COLO668 (cell line): ENCODE data around the gene SOCS6.
A peak's percentile ranks its signal among the peaks of the same experiment; 100 is the strongest.

Source experiments
- DNase-seq: peaks from one replicate; lab custom pipeline; 2025; ENCODE audit not compliant: unreplicated experiment; lab: John Stamatoyannopoulos, UW

SOCS6 gene

DNA sequence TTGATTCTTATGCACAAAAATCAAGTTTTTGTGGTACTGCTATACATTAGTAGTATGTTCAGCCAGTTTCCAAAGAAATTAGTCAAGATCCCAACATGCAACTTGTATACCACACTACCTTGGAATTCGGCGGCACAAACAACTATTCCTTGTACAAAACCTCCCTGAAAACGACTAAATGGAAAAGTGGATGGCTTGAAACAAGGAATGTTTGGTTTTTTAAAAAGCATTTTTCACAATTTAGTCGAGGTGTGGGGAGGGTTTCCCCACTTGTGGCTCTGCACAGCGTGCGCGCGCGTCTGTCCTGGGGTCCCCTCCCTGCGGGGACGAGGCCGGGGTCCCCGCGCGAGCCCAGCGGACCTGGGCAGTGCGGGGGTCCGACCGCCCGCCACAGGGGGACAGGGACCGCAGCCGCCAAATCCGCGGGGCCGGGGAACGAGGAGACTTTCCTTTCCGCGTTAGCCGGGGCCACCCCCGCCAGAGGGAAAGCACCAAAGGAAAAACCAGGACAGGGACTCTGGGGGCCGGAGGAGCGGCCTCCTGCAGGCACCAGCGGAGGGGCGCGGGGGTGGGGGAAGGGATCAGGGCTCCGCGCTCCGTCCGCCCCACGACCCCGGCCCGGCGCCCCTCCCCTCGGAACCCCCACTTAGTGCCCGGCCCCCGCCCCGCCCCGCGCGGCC is 534 bp upstream of the SOCS6 start:
- DNase-seq: peak; percentile 71

DNA sequence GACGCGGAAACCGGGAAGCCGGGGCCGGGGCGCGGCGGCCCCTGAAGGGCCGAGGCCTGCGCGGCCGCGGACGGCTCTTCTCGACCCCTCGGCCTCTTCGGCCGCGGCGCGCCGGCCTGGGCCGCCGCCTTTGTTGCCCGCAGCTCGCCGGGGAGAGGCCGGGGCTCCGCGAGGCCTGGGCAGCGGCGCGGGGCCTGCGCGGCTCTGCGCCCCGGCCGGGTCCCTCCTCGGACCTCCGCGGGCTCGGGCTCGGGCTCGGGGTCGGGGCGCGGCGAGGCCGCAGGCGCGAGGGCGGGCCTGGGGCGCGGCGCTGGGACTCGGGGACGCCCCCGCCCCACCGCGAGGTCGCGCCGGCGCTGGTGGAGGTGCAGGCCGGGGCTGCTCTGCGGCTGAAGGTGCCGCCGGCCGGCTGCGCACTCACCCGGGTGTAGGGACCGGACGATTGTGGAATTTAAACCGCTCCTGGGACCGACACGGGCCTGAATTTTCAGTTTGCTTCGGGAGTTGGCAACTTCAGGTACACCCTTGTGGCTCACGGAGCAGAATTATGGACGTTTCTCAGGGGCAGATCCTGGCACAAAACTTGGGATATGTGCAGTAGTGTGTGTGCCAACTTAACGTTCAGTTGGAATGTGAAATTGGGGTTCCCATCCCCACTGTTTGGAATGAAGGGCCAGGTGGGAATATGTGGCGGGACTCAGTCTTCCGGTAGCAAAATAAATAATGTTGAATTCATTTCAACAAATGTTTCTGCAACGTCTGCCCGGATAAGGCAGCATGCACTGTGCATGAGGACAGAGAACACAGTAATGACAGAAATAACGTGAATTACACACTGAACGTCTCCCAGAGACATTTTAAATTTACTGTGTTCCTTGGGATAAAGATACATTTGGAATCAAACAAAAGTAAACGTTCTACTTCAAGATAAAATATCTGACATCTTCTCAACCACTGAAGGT is 787 bp downstream of the SOCS6 start:
- peak; percentile 80 for DNase-seq

DNA sequence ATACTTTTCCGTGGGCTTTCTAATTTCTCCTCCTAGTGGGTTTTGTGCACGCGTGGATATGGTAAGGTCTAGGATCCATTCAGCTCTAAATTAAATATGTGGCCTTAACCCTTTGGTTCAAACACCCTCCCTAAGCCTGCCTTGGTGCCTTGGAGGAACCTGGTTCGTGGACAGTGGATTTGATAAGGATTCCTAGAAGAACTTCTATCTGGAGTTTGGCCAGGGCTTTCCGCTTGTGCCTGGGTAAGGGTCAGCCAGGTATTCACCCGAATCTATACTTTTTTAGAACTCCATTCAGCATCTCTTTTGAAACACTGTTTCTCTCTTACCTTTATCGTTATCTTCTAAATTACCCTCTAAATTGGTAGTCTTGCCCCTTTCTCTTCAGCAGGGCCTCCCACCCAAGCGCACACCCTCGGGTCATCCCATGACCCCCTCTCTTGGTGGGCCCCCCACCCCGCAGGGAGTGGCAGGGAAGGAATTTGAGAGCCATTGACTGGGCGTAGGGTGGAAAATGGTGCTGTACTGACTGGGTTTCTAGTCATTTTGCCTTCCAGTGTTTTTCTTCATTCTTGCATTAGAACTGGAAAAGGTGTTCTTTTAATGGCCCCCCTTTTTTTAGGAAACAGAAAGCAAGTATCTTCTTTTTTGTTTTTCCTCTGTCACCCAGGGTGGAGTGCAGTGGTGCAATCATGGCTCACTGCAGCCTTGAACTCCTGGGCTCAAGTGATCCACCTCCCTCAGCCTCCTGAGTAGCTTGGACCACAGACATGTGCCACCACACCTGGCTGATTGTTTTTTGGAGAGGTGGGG is 1.8 kb downstream of the SOCS6 start:
- no peak for DNase-seq

DNA sequence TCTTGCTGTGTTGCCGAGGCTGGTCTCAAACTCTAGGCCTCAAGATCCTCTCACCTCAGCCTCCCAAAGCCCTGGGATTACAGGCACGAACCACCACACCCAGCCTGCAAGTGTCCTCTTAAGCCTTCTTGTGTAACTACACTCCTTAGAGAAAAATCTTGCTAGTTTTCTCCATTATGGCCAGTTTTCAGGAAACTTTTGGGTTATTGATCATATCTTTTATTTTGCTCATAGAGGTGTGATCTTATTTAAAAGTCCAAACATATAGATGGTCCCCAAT is 2.4 kb downstream of the SOCS6 start:
- no peak for DNase-seq

- no peak for DNase-seq
These were observed 3.8 kb downstream of the SOCS6 start for GRCh38 chr18:70292628-70293027.

DNA sequence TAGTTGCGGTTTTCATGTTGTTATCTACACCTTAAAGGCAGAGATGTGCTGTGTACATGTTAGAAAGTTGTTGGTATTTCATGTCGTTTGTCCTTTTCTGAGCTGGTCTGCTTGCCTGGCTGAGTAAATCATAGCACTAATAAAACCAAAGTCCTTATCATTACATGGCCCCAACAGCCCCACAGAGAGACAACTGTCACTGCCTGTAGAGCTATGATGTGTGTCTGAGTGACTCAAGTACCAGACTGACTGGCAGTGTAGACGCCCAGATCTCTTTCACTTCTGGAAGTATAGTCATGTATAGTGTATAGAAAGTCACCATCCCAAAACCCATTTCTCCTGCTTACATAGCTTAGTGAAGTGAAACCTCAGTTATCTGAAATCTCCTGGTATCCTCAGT is 4.3 kb downstream of the SOCS6 start:
- DNase-seq: no peak

DNA sequence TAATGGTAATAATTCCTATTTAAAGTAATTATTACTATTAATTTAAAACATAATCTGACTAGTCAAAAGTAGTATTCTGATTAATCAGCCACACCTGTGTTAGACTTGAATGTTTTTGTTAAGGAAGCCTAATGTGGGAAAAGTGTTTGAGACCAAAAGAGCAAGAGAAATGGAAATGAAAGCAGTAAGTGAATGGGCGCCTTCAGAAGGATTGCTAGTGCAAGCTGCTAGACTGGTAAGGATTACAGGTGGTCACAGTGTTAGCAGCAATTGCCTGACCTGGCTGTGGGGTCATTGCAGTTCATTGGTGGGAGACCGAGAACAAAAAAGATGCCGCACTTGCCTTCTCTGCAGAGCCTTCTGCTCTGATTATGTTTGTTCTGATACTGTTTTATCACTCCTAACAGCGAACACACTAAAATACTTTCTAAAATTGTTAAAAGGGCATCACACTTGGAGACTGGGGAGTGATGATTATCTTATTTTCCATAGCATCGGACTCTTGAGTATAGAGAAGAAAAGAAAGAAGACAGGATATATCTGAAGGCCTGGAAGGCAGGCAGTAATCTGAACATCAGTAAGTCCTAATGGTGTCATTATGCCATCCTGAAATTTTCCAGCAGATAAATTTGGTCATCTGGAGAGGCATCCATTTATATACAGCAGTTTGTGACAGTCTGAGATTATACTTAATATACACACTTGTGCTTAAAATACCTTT is 5.8 kb downstream of the SOCS6 start:
- no peak for DNase-seq

- no peak for DNase-seq
These were observed 6.6 kb downstream of the SOCS6 start for GRCh38 chr18:70295192-70296188.

DNA sequence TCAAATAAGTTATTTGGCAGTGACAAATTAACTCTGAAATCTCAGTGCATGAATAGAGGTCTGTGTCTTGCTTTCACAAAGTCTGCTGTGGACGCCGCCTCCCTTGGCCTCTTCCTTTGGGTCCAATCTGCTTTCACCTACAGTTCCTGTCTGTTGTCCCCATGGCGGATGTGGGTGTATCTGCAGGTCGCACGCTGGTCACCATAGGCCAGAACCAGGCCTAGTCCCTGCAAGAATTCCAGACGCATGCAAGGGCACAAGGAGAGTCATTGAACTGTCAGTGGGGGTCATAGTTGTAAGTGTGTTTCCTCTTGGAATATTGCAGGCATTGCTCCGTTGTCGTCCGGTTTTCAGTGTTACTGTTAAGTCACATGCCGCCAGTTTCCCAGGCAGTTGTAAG is 7.4 kb downstream of the SOCS6 start:
- no peak for DNase-seq

DNA sequence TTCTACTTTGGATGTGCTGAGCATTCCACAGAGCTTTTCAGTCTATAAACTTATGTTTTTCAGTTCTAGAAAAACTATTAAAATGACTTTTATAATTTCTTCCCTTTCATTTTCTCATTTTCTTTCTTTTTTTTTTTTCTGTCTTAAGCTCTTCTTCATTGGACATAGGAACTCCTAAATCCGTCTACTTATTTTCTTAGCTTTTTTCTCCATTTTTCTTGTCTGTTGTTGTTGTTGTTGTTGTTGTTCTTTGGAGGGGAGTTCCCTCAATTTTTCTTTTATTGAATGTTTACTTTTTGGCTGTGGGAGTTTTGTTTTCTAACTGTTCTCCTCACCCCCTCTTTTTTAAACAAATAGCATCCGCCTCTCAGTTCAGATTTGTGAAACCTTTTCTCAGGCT is 7.9 kb downstream of the SOCS6 start:
- no peak for DNase-seq

GRCh38 chr18:70299393-70299792 is 10.5 kb downstream of the SOCS6 start:
- no peak for DNase-seq

DNA sequence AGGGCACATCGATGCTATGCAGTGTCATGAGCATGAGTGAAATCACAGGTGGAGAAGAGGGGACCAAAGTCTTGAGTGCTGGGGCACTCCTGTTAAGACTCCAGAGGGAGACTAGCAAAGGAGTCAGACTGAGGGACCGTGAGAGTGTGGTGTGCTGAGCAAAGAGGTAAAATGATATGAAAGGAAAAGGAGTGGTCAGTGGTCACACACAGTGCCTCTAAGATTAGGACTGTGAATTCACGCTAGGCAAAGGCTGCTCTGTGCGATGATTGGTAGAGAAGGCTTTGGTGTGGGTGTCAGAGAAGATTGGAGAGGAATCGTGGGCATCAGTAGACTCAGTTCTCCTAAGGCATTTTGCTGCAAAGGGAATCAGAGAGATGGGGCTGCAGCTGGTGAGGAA is 12.8 kb downstream of the SOCS6 start:
- no peak for DNase-seq

GRCh38 chr18:70308555-70309294 is 19.9 kb downstream of the SOCS6 start:
- no peak for DNase-seq

GRCh38 chr18:70310560-70311320 is 21.9 kb downstream of the SOCS6 start:
- no peak for DNase-seq

DNA sequence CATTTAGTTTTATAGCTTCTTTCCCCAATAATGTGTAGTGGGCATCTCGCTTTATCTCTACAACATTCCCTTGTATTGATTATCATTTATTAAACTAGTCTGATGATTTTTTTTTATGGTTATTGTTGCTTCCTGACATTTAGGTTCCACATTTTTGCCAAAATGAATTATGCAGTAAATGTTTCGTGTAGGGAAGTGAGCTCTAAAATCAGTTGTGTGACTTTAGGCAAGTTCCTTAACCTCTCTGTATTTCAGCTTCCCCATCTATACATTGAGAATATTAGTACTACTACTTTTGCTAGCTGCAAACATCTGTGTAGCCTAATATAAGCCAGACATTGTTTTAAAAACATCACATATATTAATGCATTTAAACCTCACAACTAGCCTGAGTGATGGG is 22.9 kb downstream of the SOCS6 start:
- DNase-seq: no peak

DNA sequence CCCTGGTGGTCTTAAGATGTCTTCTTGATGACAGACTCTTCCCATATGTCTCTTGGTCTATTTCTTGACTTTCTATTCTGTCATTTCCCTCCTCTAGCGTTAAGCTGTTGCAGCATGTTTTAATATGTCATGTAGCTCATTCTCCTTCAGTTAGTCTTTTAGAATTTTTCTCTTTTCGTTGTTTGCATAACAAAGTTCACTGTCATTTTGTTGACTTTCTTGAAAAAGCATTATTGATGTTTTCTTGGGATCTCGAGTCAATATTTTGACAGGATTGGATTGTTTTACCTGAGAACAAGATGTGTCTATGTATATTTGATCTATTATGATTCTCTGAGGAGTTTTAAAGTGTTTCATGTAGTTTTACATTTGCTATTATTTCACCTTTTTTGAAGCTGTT is 24.8 kb downstream of the SOCS6 start:
- DNase-seq: no peak

DNA sequence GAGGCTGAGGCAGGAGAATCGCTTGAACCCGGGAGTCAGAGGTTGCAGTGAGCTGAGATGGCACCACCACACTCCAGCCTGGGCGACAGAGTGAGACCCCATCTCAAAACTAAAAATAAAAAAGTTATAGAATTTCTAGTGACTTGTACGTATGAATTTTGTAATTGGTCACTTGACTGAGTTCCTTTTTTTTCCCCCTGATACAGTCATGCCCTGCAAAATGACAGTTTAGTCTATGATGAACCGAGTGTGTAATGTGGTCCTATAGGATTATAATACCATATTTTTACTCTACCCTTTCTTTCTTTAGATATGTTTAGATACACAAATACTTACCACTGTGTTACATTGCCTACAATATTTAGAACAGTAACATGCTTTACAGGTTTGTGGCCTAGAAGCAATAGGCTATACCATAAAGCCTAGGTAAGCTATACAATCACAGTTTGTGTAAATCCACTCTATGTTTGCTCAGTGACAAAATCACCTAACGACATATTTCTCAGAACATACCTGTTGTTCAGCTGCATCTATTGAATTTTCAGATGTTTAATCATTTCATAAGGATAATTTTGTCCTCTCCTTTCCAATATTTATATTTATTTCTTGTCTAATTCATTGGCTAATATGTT is 25.4 kb downstream of the SOCS6 start:
- no peak for DNase-seq

DNA sequence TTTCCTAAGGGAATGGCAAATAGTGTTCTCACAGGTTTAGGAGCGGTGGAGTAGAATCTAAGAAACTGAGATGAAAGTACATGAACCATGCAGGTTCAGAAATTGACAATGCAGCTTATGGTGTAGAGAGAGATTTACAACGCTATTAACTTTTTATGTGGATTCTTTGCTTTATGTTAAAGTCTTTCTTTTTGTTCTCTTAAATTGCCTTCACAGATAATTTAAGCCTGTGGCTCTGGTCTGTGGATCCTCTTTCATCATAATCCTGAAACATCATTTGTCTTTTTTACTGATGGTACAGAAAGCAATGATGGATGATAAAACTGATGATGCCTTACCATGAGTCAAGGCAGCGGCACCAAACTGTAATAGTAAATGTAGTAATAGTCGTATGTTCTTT is 30.3 kb downstream of the SOCS6 start:
- DNase-seq: no peak
